Epithelial cell of prostate (primary cell): ENCODE results near the gene EFEMP1.
A peak's percentile ranks its signal among the peaks of the same experiment; 100 is the strongest.
"Not testable (repeated sequence)": the region's sequence is repeated elsewhere in the genome, so short reads cannot be mapped to it uniquely, and the experiment has no call there.

Source experiments
- DNase-seq: peaks from one replicate; pipeline ENCODE4 v3.0.0-alpha.2; 2011; ENCODE audit warnings: low read depth, low spot score
- H3K27ac ChIP-seq: fragments of 450-650 bp; 2 replicates; pipeline ENCODE4 v1.5.1; 2017; ENCODE audit warnings: mild to moderate bottlenecking

Gene EFEMP1

DNA sequence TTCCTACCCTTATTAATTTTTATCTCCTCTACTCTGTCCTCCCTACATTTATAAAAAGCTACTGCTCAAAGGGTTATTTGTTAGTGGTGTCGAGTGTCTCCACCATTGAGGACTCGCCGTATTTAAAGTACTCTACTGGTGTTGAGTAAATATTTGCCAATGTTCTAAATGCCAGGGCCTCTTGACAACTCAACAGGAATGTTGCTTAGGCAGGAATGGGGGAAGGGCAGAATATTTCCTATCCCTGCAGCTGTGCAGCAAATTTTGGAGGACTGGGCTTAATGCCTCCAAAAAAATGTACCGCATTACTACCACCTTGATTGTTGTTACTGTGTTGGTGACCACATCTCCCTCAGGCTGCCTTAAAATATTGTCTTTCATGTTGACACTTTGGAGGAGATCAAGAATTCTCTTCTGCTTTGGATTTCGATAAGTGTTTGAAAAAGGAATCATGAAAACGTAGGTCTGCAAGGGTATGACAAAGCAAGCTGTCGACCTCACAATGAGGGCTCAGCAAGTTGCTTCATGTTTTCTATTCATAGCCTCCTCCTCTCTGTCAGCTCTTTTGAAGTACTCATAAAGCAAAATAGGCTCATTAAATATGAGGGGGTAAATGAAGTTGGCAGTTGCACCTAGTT, 84.3 kb downstream of the EFEMP1 start:
- H3K27ac ChIP-seq = peak overlapping the region; percentile 96
- peak; percentile 87 for DNase-seq

DNA sequence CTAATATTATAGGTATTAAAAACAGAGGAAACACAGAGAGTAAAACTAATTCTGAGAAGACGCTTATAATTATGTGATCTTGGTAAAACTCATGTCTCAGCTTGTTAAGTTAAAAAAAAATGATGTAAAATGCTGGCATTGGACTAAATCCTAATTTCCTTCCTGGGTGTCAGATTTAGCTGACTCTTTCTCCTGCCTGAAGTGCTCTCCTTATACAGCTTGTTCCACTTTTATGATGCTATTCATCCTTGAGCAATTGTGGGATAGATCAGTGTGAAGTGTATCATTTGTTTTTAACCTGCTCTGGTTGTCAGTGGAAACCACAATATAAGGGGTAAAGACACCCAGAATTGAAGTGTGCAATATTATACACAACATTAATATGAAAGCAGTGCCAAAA, 84.9 kb downstream of the EFEMP1 start:
- H3K27ac ChIP-seq = peak overlapping the region; percentile 96

DNA sequence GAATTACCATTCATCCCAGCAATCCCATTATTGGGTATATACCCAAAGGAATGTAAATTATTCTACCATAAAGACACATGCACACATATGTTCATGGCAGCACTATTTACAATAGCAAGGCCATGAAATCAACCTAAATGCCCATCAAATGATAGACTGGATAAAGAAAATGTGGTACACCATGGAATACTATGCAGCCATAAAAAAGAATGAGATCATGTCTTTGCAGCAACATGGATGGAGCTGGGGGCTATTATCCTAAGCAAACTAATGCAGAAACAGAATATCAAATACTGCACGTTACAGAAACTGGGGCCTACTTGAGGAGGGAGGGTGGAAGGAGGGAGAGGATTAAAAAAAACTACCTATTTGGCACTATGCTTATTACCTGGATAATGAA, 85.5 kb downstream of the EFEMP1 start:
- not testable (repeated sequence) for DNase-seq
- peak overlapping the region; percentile 96 for H3K27ac ChIP-seq

More for the DNA sequence above, 84.9 kb downstream of the EFEMP1 start:
- DNase-seq = no peak

DNA sequence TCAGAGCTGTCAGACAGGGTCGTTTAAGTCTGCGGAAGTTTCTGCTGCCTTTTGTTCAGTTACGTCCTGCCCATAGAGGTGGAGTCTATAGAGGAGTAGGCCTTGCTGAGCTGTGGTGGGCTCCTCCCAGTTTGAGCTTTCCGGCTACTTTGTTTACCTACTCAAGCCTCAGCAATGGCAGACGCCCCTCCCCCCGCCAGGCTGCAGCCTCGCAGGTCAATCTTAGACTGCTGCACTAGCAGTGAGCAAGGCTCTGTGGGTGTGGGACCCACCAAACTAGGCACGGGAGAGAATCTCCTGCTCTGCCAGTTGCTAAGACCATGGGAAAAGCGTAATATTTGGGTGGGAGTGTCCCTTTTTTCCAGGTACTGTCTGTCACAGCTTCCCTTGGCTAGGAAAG, 86.5 kb downstream of the EFEMP1 start:
- DNase-seq = no peak
- H3K27ac ChIP-seq = no peak overlapping the region

DNA sequence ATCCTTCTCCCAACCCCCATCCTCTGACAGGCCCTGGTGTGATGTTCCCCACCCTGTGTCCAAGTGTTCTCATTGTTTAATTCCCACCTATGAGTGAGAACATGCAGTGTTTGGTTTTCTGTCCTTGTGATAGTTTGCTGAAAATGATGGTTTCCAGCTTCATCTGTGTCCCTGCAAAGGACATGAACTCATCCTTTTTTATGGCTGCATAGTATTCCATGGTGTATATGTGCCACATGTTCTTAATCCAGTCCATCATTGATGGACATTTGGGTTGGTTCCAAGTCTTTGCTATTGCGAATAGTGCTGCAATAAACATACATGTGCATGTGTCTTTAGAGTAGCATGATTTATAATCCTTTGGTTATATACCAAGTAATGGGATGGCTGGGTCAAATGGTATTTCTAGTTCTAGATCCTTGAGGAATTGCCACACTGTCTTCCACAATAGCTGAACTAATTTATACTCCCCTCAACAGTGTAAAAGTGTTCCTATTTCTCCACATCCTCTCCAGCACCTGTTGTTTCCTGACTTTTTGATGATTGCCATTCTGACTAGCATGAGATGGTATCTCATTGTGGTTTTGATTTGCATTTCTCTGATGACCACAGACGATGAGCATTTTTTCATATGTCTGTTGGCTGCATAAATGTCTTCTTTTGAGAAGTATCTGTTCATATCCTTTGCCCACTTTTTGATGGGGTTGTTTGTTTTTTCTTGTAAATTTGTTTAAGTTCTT, 91.7 kb downstream of the EFEMP1 start:
- peak overlapping the region; percentile 25 for H3K27ac ChIP-seq
- not testable (repeated sequence) for DNase-seq

DNA sequence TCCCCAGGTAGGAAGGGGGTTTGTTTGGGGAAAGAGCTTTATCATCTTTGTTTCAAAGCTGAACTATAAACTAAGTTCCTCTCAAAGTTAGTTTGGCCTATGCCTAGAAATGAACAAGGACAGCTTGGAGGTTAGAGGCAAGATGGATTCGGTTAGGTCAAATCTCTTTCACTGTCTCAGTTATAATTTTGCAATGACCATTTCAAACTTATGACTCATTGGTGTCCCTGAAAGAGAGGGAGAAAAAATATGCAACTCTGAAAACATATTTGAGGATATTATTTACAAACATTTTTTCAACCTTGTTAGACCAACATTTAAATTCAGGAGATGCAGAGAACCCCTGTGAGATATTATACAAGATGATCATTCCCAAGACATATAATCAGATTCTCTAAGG, 95.7 kb downstream of the EFEMP1 start:
- DNase-seq = no peak
- no peak overlapping the region for H3K27ac ChIP-seq

DNA sequence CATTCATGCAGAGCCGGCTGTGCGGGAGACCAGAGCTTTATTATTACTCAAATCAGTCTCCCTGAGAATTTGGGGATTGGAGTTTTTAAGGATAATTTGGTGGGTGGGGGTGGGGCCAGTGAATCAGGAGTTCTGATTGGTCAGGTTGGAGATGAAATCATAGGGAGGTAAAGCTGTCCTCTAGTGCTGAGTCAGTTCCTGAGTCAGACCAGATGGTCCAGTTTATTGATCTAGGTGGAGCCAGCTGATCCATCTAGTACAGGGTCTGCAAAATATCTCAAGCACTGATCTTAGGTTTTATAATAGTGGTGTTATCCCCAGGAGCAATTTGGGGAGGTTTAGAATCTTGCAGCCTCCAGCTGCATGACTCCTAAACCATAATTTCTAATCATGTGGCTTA, 96.2 kb downstream of the EFEMP1 start:
- DNase-seq, H3K27ac ChIP-seq: not testable (repeated sequence)

DNA sequence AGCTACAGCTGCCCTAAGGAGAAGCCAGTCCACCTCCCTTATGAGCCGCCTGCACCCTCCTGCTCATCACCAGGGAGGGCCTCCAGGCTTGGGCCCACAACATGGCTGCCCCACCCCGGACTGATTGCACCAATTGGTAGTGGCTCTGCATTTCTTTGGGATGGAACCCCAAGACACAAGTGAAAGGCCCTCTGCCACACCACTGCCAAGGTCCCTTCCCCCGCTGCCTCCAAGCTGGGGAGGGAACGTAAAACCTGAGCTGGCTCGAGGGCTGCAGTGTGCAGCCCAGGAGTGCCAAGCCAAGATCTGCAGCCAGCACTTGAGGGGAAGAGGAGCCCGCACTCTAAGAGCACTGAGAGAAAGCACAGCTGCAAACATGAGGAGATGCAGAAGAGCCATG, 97.3 kb downstream of the EFEMP1 start:
- no peak overlapping the region for H3K27ac ChIP-seq
- no peak for DNase-seq

DNA sequence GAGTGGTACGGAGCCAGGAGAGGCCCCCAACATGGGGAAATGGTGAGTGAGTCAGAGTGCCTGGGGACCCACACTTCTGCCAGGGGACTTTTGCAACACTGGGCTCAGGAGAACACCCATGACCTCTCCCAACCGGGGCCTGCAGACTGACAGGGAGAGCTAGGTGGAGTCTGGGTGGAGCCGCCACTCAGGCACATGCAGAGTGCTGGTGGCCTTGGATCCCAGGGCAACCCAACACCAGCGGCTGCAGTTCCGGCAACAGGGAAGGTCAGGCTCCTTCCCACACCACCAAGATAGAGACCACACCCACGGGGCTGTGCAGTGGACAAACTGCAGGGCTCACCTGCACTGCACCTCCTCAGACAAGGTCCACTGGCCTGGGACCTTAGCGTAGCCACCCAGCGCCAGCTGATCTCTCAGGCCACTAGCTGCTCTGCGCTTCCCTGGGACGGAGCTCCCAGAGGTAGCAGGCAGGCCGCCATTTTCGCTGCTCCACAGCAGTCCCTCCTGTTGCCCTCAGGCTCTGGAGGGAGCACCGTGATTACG, 99.0 kb downstream of the EFEMP1 start:
- H3K27ac ChIP-seq = no peak overlapping the region
- DNase-seq = no peak
